Embryonic facial prominence (tissue), 1 donor: ENCODE results near the gene KLHDC3.

Experiments used
- DNase-seq: peaks from one replicate; pipeline ENCODE4 v3.0.0-alpha.2; 2016; ENCODE audit errors: extremely low spot score

KLHDC3 gene, protein sequence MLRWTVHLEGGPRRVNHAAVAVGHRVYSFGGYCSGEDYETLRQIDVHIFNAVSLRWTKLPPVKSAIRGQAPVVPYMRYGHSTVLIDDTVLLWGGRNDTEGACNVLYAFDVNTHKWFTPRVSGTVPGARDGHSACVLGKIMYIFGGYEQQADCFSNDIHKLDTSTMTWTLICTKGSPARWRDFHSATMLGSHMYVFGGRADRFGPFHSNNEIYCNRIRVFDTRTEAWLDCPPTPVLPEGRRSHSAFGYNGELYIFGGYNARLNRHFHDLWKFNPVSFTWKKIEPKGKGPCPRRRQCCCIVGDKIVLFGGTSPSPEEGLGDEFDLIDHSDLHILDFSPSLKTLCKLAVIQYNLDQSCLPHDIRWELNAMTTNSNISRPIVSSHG

DNA sequence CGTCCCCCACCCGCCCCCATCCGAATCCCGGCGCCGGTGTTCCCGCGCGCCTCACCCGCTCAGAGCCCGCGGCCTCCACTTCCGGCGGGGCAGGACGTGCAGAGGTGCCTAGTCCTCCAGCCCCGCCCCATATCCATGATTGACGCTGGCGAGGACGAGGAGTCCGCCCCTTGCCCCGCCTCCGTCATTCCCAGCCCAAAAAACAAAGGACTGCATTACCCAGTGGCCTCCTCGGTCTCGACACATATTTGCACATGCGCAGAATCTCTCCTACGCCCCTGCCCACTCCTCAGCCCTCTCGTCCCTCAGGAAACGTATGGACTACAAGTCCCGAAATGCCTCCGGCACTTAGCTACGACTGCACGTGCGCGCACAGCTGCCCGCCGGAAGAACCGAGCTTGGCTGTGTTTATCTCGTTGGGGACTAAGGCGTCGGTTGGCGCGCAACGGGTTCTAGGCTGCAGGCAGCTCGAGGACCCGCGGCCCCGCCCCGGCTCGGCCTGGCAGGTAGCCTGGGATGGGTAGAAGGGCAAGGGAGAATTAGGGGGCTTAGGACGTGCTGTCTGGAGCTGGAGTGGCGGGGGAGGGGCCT is at the start of gene KLHDC3, which contains the start of gene MEA1:
Gene KLHDC3 (plus strand): TSS at position 407 of the 591 bp plus-strand sequence. CDS start 2,944 bp downstream, outside the sequence.
Gene MEA1 (minus strand): TSS at position 104 of the 591 bp plus-strand sequence. CDS start 133 bp downstream, outside the sequence.
- DNase-seq: peak; percentile 100

DNA sequence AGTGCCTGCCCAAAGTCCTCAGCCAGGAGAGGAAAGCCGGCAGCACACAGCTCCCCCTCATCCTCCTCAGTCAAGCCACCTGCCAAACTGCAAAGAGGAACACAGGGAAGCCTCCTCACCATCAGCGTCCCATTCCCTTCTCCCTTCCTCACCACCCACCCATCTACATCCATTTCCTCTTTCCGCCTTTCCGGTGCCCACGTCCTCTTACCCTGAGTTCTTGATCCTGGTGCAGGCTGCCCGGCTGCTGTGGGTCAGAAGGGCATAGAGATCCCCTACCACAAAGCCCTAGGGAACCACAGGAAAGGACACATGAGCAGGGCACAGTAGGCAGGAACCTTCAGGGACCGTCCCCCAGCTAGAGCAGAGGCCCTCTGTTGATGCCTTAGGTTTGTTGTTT is 47.5 kb upstream of the KLHDC3 start:
- DNase-seq: no peak

DNA sequence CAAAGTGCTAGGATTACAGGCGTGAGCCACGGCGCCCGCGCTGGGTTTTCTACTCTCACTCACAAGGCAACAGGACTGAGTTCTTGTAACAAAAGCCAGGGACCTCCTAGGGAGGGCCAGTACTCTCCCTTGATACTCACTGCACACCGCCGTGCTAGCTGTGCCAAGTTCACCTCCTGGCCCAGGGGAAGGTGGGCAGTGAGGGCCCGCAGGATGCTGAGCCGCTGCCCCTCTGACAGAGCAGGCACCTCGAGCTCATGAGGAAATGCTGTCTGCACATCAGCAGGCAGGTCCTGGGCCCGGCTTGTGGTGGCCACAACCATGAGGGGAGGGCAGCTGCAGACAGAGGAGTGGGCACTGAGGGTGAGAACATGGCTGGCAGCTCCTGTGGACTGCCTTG is 46.8 kb upstream of the KLHDC3 start:
- no peak for DNase-seq

DNA sequence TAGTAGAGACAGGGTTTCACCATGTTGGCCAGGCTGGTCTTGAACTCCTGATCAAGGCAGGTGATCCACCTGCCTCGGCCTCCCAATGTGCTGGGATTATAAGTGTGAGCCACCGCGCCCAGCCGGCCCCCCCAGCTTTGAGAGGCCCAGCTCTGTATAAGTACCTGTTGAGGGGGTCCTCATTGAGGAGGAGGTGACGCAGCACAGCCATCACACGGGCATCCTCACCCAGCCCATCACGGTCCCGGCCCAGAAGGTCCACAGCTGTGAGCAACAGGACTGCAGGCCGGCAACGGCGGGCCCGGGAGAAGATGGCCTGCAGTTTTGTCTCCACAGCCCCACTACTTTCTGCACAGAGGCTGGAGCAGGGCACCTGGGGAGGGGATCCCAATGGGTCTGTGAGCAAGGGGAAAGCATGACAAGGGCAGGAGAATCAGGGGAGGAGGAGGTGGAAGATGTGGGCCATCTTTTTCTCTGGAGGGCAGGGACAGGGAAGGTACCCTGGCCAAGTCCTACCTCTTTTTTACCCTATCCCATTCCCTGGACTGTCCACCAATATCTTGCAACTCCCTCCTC is 45.8 kb upstream of the KLHDC3 start:
- no peak for DNase-seq

DNA sequence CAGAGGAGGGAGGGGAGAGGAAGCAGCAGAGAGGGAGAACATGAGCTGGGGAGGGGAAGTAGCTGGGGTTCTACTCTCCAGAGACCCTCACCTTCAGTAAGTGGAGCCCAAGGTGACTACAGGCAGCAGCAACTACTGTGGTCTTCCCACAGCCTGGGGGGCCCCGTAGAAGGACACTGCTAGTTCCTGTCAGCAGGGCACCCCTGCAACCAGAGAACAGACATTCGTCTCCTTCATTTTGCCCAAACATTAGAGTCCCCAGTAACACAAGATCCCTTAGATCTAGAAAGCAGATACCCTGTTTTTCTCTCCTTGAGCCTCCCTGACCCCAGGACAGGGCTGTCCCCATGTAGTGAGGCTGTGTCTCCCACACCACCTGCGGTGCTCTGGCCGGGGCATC is 45.3 kb upstream of the KLHDC3 start:
- no peak for DNase-seq

DNA sequence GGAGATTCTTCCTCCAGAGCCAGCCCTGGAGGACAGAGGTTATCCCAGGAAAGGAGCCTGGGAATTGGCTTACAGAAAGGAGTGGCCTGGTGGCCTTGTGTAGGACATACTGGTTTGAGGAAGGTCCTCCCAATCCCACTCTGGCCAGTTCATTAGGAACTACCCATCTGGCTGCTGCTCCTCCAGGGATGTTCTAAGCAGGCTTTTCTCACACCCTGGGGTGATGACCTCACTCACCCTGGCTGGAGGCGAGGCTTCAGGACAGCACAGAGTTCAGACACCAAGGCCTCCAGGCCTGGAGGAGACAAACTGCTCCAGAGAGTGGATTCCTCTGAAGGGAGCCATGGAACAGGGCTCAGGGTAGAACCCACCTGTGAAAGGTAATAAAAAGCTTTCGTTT is 44.6 kb upstream of the KLHDC3 start:
- no peak for DNase-seq

DNA sequence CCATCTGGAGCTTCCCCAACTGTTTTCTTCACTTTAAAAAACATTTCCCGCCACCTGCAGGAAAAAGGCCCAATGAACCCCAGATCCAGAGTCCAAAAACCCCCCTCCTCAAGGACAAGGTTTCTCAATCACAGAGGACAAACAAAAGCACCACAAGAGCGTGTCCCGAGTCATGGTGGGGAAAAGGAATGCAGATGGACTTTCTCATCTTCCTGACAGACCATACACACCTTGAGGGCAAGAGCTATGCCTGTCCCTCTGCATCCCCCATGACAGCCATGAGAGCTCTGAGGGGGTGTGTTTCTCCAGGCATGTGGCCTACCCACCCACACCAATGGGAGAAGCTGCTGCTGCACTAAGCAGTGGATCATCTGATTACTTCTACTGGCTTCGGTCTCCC is 44.1 kb upstream of the KLHDC3 start:
- DNase-seq: no peak

DNA sequence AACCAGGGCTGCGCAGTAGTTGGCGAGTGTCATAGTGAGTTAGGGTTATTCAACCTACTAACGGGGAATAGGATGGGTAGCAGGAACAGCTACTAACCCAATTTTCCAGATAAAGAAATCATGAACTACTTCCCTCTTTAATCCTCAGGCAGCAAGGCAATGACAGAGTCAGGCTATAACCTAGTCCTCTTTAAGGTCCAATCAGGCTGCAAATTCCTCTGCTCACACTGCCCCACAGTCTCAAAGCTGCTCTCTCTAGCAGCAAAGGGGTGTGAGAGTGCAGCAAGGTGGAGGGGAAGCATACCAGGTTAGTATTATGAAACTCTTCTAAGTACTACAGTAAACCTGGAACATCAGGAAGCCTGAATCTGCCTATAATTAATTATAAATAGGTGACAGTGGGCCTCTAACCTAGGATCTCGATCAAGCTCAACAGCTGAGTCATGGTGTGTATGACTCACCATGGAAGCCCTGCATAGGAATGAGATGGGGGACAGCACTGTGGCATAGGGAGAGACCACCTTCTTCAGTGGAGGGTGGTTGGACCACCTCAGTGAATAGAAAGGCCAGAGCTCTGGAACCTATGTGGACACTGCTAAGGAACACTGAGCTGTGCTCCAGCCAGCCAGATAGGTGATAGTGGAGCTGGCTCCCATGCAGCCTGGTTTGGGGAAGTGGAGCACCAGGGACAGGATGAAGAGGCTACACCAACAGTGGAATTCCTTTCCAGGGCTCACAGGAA is 43.0 kb upstream of the KLHDC3 start:
- DNase-seq: no peak

DNA sequence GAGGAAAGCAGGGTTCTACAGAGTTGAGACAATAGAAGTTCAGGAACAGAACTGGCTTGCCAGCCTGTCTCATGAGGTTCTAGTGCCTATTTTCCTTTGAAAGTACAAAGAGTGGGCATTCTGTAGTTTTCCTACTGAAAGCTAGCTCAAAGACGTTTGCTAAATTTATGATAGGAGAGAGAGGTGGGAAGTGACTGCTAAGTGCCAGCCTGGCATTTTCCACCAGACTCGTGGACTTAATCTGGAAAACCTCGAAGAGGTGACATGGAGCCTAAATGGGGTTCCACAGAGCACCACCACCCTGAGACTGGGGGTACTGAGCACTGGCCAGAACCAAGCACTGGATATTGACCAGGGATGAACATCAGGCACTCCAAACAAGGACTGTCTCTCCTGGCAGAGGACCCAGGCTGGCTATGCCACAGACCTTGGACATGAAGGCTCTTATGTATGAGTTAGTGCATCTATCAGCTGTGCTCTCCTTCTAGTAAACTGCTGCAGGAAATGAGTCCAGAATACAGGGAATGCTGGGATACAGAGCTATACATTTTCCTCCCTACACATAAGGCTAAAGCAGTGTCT is 42.2 kb upstream of the KLHDC3 start:
- no peak for DNase-seq

DNA sequence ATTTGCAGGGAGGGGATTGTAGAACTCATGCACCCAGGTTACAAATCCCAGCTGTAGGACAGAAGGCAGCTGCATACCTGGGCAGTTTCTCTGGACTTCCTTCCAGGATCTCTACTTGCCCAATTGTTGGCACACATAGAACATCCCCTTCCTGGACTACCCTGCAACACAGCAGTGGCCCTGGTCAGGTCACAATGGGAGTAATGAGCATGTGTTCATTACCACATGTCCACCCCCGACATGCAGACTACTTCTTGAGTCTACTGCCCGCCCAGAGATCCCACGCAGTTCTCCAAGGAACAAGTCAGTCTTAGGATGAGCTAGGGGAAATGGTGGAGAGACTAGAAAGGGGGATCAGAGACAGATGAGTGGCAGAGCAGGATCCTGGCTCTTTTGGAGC is 40.1 kb upstream of the KLHDC3 start:
- no peak for DNase-seq

DNA sequence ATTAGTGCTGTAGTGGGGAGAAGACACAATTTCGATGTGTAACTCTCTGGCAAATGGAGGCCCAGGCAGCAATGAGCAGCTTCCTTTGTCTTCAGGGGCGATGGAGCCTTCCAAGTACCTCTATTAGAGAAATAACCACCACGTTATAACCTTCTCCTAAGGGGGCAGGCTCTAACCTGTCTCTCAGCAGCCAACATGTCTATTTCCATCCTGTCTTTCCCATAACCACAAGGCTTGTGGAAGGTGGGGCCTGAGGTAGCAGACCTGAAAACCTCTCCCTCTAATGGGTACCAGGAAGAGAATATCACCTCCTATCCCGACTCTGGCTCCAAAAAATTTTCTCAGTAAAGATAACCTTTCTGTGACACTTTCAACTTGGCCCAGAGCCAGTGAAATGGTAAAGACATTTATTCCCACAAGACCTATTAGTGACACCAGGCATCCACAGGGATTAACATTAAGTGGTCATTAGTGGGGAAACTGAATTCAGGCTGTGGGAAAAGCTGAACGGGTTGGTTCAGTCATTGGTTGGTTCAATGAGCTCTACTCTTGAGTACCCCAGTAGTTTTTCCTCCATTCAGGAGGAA is 39.0 kb upstream of the KLHDC3 start:
- DNase-seq: no peak

DNA sequence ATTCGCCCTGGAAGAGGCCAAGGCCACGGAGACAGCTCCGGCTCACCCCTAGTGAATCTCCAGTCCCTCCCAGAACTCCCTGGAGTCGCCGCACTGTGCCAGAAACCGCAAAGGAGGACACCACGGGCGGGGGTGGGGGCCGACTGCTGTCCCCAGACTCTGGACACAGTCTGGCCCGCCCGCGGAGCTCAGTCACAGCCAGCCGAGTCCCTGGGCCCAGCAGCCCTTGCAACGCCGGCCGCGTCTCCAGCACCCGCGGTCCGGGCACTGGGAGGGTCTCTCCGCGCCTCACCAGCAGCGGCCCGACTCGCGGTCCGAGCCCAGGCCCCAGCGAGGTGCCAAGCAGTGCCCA is 35.6 kb upstream of the KLHDC3 start:
- DNase-seq: no peak

DNA sequence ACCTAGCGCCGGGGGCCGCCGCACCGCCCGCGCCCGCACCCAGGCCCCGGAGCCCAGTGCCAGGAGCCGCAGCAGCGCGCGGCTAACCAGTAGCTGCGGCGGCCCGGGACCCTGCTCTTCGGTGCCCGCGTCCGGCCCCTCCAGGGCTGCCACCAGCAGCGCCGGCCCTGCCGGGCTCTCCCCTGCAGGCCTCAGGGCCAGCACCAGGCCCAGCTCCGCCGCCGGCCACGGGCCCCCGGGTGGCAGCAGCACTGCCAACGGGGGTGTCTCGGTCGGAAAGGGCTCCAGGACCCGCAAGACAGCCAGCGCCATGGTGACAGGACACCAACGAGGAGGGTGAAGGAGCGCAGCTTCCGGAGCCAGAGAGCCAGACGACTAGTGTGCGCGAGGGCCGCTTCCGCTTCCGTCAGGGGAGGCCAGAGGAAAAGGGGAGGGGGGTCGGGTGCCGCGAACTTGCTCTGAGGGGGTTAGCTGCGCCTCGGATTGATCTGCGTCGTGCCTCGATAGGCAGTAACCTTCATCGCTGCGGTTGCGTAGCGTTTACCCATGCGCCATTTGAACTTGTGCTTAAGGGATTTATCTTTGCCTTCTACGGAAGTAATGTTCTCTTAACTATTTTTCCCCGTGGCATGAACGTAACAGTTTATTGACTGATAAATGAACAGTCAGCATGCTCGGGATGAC is 35.1 kb upstream of the KLHDC3 start, which contains the start of gene PEX6:
Gene PEX6 (minus strand): TSS at position 343 of the 684 bp plus-strand sequence. CDS start 31 bp downstream, at position 312.
- DNase-seq: peak; percentile 68

DNA sequence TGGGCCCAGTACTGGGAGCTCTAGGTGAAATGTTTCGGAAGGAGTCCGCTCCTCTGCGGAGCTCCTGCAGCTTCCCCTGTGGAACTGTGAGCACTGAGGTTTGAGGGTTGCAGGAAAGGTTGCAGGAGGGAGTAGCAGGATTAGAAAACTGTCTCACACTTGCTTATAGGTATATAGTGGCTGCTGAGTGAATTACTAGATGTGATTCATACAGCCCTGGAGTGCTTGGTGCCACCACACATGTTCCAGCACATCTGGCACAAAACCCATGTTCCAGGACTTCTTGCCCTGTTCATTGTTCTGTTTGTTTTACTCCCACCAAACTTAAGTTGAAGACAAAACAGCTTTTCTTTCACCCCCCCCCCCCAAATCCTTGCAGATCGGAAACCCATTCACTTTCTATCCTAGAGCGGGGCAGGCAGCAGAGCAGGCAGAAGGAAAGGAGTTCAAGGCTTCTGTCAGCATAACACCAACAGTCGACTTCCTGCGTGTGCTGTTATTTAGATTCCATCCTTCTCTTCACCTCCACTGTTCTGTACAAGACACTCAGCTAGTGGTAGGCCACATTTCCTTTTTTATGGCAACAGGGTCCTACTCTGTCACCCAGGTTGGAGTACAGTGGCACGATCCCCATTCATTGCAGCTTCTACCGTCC is 34.4 kb upstream of the KLHDC3 start:
- no peak for DNase-seq

DNA sequence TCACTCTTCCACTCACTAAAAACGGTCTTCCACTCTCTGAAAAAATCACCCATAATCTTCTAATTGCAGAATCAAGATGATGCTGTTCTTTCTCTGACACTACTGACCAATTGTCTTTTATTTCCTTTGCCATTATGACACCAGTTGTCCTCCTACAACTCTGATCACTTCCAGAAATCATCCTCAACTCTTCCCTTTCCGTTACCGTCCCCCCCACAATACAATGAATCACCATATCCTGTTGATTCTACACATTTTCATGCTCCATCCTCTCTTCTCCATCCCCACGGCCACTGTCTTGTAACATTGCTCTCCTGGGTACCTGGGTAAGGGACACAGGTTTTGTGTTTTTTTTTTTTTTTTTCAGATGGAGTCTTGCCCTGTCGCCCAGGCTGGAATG is 32.2 kb upstream of the KLHDC3 start:
- DNase-seq: no peak

DNA sequence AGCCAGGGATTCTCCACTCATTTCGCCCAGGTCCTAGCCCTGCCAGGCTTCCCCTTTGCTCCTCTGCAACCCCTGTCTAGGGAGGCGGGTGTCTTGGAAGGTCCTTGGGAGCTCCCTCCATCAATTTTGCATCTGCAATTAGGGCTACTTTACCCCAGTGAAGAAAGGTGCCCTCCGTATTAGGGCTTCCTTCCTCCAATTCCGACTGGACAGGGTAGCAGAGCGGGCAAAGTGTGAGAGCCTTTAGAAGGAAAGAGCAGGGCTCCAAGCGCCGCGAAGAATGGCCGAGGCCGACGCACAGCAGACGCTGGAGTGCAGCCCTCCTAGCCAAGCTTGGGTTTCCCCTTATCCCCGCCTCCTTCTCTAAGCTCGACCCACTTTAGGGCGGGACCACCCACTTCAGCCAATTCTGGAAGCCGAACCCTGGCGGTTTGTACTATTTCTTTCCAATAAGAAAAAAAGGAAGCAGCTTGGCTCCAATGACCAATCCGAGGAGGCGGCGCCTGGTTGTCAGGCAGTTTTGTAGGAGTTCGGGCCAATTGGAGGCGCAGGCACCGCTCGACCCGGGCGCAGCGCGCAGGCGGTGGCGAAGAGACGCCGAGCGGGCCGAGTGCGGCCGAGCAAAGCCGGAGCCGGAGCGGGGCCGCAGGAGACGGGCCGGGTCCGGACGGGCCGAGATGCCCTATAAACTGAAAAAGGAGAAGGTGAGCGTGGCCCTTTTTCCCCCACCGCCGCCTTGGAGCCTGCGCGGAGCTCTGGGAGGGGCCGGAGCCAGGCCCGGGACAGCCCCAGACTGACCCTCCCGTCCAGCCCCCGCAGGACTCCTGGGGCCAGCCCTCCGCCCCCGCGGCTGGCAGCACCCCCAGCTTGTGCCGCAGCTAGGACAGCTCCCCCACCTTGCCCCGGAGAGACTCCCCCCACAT is 29.8 kb upstream of the KLHDC3 start, which contains the start of gene PPP2R5D:
Gene PPP2R5D (plus strand): TSS at position 570 of the 923 bp plus-strand sequence. CDS start 108 bp downstream, at position 678.
- DNase-seq: peak; percentile 97

DNA sequence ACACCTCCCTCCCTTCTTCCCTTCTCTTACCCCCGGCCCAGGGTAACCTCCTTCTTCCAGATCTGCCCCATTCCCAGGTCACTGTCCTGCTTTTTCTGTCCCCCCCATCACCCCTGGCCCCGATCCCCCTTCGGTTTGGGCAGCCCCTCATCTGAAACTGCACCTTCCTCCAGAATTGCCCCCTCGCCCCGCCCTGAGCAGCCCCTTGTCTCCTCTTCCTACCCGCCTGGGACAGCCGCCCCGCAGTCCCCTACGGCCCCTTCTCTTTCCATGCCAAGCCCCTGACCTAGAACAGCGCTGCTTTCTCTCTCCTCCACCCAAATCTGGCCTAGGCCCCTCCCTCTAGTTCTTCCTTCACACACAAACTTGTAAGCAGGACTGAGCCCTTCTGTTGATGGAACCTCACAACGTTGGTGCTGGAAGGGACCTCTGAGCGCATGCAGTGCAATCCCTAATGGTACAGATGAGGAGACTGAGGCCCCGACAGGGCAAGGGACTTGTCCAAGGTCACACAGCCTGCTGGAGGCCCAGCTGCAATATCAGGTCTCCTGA is 29.0 kb upstream of the KLHDC3 start:
- no peak for DNase-seq

DNA sequence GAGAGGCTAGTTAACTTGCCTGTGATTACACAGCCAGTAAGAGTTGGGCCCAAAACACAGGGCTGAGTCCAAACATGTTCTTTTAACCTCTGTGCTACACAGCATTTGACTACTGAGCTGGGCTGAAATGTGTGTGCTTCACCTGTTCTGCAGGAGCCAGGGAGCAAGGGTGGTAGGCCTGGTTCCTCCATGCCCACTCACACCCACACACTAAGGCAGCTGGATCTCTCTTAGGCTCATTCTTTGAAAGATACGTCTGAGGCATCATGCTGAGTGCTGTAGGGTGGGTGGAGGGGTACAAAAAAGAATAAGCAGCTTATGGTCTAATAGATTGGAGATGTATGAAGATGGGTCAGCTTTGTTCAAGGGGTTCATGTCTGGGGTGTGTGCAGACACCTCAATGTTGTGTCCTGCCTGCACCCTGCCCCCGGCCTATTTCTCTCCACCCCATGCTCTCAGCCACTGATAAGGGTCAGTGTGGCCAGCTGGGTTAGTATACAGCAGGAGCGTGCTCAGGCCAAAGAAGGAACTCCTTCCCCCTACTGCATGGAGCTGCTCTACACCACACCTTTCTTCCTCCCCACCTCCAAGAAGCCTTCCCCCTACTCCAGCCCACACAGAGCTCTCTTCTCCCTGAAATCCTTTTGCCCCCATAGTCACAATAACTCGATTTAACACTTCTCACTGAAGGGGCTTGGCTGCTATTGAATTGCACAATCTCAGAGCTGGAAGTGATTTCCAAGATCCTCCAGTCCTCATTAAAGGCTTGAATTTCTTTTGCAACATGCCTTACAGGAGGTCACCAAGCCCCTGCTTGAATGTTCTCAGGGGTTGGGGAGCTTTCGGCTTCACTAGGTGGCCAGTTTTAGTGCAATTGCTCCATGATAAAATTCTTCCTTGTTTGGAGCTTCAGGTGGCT is 26.3 kb upstream of the KLHDC3 start:
- DNase-seq: no peak
